Activated T-helper 17 cell treated with anti-CD3 and anti-CD28 coated beads, Interleukin-2, amount 50 U/mL, for 72 hours (primary cell): ENCODE measurements around the gene RBP2. TPM values are rescaled to one million over a fixed set of nuclear protein-coding genes. Genes with fewer than 3 reads are reported as not detected.

Experiments used
- ATAC-seq: fragments of 150-1000 bp; cut with Tn5 transposase; replicated peaks from 2 replicates; pipeline ENCODE4 v1.10.0; 2021; ENCODE audit warnings: mild to moderate bottlenecking, moderate library complexity
- H3K27ac Mint-ChIP-seq: one replicate; pipeline ENCODE4 v1.8.0; 2022; ENCODE audit warnings: mixed read lengths
- H3K27me3 Mint-ChIP-seq: one replicate; pipeline ENCODE4 v1.8.0; 2022; ENCODE audit warnings: mixed read lengths
- H3K36me3 Mint-ChIP-seq: one replicate; pipeline ENCODE4 v1.8.0; 2022; ENCODE audit warnings: low read depth, mild to moderate bottlenecking, mixed read lengths
- H3K4me1 Mint-ChIP-seq: one replicate; pipeline ENCODE4 v1.8.0; 2022; ENCODE audit warnings: mixed read lengths
- H3K4me3 Mint-ChIP-seq: one replicate; pipeline ENCODE4 v1.8.0; 2022; ENCODE audit warnings: mild to moderate bottlenecking, mixed read lengths
- H3K9me3 Mint-ChIP-seq: one replicate; pipeline ENCODE4 v1.8.0; 2022; ENCODE audit warnings: mixed read lengths
- total RNA-seq, 2 donors: library from RNA; stranded (reverse); gene quantifications; one replicate each; pipeline ENCODE4 v1.2.3, GENCODE V29; 2022

The RBP2 gene
- total RNA-seq, 2 donors from 2014 or later = not detected

DNA sequence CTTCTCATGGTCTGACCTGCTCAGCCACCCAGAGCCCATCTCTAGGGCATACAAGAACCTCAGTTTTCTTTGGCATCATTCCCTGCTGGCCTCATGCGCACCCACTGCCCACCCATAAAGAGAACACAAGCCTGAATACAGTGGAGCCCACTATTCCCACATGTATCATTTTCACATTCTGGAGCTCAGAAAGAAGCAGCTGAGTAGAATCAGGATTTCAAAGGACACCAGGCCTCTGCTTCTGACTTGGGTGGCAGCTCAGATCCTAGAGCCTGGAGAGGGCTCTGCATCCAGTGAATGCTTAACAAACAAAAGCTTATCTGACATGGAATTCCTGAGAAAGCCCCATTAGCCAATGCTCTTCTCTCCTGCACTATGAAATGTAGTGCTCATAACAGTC is 34.7 kb downstream of the RBP2 start:
- Mint-ChIP-seq H3K9me3 (no peaks in the 10 kb centered on the region), H3K4me1 (no peaks in the 10 kb centered on the region), H3K4me3 (no peak overlapping the region), H3K27me3 (no peaks in the 10 kb centered on the region), H3K36me3 (no peaks in the 10 kb centered on the region), H3K27ac (no peak overlapping the region)
- no peak for ATAC-seq

DNA sequence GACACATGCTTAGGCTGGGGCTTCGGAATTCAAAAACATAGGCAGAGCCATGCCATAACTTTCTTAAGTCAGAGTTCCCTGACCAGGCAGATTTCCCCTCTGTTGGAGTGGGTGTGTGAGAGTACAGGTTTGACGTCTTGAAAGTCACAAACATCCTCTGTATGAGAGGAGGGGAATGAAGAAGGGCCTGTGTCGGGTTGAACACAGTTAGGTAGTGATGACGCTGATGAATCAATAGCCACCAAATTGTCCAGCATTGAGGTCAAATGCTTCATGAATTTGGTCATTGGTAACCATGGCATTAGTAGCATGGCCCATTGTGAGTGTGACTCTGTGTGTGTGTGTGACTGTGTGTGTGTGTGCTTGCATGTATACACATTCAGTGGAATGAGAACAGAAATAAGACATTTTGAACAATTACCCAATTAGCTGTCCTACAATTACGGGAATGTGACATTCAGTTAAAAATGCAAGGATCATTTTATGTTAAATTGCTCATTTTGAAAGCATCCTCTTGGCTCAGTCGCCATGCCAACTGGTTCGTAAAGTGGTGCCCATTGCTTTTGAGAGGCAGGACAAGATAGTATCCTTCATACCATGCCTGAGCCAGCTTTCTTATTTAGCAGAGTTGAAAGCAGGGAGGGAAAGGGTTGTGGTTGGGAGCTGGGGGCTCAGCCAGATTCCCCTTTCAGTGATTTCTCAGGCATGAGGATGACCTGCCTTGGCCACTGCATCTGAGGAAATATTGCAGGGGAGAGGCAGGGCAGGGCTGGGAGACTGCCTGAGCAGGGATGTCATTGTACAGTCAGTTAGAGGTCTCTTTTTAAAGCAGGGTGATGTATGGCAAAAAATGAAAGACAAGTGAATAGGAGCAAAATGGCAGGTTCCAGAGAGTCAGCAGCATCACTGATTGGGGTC is 35.4 kb downstream of the RBP2 start:
- H3K27me3 Mint-ChIP-seq = no peaks in the 10 kb centered on the region
- no peaks in the 10 kb centered on the region for H3K36me3 Mint-ChIP-seq
- no peaks in the 10 kb centered on the region for H3K9me3 Mint-ChIP-seq
- peak; percentile 38 for ATAC-seq
- no peaks in the 10 kb centered on the region for H3K4me1 Mint-ChIP-seq
- no peak overlapping the region for H3K4me3 Mint-ChIP-seq
- no peak overlapping the region for H3K27ac Mint-ChIP-seq

DNA sequence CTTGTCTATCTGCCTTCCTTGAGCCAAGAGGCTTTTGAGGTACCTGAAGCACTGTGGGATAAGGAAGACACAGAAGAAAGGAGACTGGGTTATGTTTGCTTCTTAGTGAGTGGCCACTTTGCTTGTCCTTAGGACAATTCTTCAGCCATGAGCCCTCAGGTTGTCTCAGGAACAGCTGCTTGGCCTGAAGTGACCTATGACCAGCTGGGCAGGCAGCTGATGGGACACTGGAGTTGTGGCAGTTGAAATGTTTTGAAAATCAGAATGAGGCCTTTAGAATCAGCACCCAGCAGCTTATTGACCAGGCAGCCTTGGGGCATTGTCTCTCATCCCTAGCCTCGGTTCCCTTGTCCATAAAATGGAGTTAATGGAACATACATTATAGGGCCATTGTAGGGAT is 37.0 kb downstream of the RBP2 start:
- H3K36me3 Mint-ChIP-seq = no peaks in the 10 kb centered on the region
- ATAC-seq = no peak

DNA sequence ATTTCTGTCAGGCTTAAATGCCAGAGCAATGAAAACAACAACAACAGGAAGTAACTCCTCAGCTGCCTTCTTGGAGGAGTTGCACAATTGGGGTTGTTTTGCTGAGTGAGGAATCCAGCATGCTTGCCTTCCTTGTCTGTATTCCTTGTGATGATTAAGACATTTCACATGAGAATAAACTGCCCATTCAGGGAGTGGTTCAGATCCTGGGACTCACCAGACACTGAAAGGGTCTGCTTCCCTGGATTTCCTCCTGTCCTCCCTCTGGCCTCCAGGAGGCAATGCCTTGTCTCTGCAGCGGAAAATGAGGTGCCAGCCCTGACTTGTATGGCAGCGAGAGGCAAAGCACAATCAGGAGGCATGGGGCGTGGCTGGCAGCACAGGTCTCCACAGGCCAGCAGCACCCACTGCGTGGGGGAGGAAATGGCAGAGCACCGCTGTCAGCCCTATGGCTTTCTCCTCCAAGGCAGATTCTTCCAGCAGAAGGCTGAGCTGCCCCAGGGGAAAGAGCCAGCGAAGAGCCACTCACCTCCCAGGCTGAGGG is 41.5 kb downstream of the RBP2 start:
- ATAC-seq = no peak
- no peaks in the 10 kb centered on the region for H3K36me3 Mint-ChIP-seq
- H3K4me3 Mint-ChIP-seq = no peak overlapping the region
- no peaks in the 10 kb centered on the region for H3K27me3 Mint-ChIP-seq
- no peak overlapping the region for H3K27ac Mint-ChIP-seq
- H3K4me1 Mint-ChIP-seq = no peaks in the 10 kb centered on the region
- H3K9me3 Mint-ChIP-seq = no peaks in the 10 kb centered on the region

More for the DNA sequence above, 37.0 kb downstream of the RBP2 start:
- Mint-ChIP-seq H3K4me1 (no peaks in the 10 kb centered on the region), H3K27me3 (no peaks in the 10 kb centered on the region), H3K4me3 (no peak overlapping the region), H3K27ac (no peak overlapping the region), H3K9me3 (no peaks in the 10 kb centered on the region)

DNA sequence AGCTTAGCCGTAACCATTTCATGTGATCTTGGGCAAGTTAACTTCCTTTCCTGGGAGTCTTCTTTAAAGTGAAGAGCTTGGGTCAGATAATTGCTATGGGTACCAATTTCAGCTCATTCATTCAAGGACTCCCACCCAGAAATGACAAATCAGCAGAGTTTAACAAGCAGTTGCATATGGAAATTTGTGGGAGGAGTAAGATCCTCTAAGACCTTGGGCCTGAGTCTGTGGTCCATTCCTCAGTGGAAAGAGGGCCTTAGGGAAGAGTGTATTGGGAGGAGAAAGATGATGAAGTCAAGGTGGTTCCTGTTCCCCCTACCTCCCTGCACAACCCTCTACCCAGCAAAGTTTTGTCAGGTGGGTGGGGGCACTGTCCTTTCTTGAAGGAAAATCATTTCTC is 42.1 kb downstream of the RBP2 start:
- no peaks in the 10 kb centered on the region for H3K9me3 Mint-ChIP-seq
- no peaks in the 10 kb centered on the region for H3K36me3 Mint-ChIP-seq
- no peaks in the 10 kb centered on the region for H3K4me1 Mint-ChIP-seq
- ATAC-seq = no peak
- H3K27ac Mint-ChIP-seq = no peak overlapping the region
- no peaks in the 10 kb centered on the region for H3K27me3 Mint-ChIP-seq
- H3K4me3 Mint-ChIP-seq = no peak overlapping the region

DNA sequence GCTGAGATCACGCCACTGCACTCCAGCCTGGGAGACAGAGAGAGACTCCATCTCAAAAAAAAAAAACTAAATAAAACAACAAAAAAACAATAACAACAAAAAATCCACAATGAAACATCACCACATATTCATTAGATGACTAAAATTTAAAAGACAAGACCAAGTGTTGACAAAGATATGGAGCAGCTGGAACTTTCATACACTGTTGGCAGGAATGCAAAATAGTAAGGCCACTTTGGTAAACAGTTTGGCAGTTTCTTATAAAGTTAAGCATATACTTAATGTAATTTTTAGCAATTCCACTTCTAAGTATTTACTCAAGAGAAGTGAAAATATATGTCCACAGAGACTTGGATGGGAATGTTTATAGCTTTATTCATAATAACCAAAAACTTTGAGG is 43.2 kb downstream of the RBP2 start:
- Mint-ChIP-seq H3K27me3 (no peaks in the 10 kb centered on the region), H3K27ac (no peak overlapping the region), H3K36me3 (no peaks in the 10 kb centered on the region), H3K4me3 (no peak overlapping the region), H3K9me3 (no peaks in the 10 kb centered on the region), H3K4me1 (no peaks in the 10 kb centered on the region)
- no peak for ATAC-seq

DNA sequence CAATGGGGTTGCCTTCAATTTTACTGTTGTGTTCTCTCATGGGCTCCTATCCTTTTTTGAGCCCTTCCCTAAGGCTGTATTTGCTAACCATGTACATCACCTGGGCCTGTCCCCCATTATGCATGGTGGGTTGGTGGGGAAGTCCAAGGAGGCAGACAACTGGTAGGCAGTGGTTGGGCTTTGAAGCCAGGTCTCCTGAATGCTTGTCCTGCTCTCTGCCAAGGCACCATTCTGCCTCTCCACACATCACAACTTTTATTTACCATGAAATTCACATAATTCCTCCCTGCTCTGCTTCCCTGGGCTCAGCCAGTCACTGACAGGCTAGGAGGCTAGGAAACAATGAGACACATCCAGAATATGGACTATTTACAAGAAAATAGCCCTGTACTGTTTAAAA is 45.8 kb downstream of the RBP2 start:
- H3K27ac Mint-ChIP-seq = no peak overlapping the region
- H3K36me3 Mint-ChIP-seq = no peaks in the 10 kb centered on the region
- H3K9me3 Mint-ChIP-seq = no peaks in the 10 kb centered on the region
- no peaks in the 10 kb centered on the region for H3K27me3 Mint-ChIP-seq
- peaks cover 3% of the 10 kb centered on the region for H3K4me1 Mint-ChIP-seq
- no peak for ATAC-seq
- no peak overlapping the region for H3K4me3 Mint-ChIP-seq

DNA sequence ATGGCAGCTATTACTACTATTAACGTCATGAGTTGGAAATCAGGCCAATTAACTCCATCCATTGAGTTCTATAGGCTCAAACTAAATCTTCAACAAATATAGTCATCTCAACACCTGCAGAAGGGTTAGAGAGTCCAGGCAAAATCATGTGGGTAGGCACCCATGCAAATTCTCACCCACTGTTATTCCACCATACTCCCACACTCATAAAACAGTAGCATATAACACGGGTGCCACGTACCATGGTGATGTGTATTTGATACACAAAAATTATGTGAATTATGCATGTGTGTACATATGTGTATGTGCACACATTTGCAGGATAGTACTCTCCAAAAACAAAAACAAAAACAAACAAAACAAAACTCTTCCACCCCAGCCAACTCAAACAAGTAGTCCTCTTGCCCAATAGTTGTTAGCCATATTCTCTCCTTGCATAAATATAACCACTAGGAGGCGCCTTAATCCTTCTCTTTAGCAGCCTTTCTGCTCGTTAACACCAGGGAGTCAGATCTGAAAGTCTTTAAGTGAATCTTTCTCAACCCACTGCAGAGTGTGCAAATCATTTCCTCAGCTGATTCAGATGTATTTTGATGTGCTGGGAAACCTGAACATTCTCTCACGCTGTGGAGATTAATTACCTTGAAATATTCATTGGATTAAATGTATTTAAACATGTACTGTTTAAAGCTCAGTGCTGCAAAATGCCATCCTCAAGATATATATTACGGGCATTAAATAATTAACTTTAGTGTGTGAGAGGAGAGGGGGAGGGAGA is 48.8 kb downstream of the RBP2 start:
- no peak overlapping the region for H3K27ac Mint-ChIP-seq
- no peak overlapping the region for H3K4me3 Mint-ChIP-seq
- H3K36me3 Mint-ChIP-seq = no peaks in the 10 kb centered on the region

DNA sequence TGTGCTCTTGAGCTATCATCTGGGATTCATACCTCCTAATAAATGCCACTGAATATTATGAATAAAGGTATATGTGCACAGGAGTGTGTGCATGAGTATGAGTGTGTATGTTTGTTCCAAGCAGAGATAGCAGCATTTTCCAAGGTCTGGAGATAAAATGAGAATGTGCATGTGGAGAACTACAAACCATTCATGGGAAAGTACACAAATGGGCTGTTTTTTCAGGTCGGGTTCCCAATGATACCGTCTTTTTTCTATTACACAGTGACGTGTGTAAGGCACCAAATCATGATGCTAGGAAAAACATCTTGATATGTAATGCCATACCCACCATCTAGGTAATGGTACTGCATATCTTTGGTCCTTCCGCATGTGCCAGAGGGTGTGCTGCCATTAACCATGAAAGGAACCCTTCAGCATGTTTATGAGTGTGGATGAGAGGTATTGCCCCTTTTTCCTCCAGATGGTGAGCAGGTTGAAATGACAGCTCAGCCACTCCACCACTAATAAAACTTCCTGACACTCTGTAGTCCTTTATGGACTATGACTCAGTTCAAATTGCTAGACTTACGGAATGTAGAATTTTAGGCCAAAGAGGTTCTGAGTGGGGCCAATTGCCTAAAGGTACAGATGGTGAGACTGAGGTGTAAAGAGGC is 50.4 kb downstream of the RBP2 start:
- Mint-ChIP-seq H3K27ac (no peak overlapping the region), H3K4me3 (no peak overlapping the region), H3K9me3 (no peaks in the 10 kb centered on the region), H3K27me3 (no peaks in the 10 kb centered on the region), H3K36me3 (no peaks in the 10 kb centered on the region), H3K4me1 (peaks cover 3% of the 10 kb centered on the region)
- ATAC-seq = no peak

More for the DNA sequence above, 48.8 kb downstream of the RBP2 start:
- no peaks in the 10 kb centered on the region for H3K9me3 Mint-ChIP-seq
- peaks cover 3% of the 10 kb centered on the region for H3K4me1 Mint-ChIP-seq
- peak; percentile 55 for ATAC-seq
- no peaks in the 10 kb centered on the region for H3K27me3 Mint-ChIP-seq

DNA sequence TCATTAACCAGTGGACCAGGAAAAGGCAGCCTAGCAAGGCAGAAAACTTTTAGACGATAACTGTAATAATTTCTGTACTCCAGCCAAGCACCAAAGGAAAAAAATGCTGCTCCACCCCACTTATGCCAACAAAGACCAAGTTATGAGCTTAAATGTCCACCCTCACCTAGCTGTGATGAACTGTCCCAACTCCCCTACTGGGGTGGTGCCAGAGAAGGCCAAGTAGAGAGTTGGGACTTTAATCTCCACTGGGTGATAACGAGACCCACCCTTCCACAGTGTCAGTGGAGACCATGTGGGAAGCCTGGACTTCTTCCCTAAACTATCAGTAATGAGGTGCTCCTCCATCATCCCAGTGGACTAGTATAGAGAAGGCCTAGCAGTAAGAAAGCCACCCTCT is 53.1 kb downstream of the RBP2 start:
- Mint-ChIP-seq H3K4me1 (peaks cover 3% of the 10 kb centered on the region), H3K9me3 (no peaks in the 10 kb centered on the region), H3K27ac (no peak overlapping the region), H3K36me3 (no peaks in the 10 kb centered on the region), H3K4me3 (no peak overlapping the region), H3K27me3 (no peaks in the 10 kb centered on the region)
- no peak for ATAC-seq

DNA sequence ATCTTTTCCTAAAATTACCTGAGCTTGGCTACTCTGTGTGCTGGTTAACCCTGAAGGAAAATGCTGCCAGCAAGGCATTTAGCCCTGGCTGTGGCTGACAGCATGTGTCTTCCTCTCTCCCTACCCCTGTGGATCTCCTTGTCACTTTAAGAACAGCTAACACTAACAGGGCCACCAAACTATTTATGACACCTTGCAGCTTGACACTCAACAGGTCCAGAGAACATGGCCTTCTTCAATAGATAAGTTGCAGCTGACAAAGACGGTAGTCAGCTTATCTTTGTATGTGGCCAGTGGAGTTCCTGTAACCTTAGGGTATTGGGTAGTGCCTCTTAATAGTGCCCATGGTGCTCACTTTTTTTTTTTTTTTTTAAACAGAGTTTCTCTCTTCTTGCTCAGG is 54.9 kb downstream of the RBP2 start:
- Mint-ChIP-seq H3K4me1 (no peaks in the 10 kb centered on the region), H3K4me3 (no peak overlapping the region), H3K27ac (no peak overlapping the region), H3K27me3 (no peaks in the 10 kb centered on the region), H3K36me3 (no peaks in the 10 kb centered on the region), H3K9me3 (peaks cover 13% of the 10 kb centered on the region)
- no peak for ATAC-seq

DNA sequence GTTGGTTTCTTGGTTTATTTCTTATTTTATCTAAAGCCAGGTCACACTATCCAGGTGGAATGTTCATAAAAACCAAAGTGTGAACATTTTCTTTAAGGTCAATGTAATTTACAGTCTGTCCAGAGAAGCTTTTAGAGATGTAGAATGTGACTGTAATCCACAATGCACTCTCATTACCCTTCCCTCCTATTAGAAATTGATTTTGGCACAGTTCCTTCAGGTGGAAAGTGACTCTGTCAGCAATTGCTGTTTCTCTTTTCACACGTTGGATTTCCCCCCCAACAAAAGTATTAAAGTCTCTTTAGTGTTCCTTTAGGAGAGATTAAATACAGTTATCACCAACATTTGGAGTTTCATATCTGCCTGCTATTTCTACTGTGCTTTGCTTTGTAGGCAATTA is 55.3 kb downstream of the RBP2 start:
- peaks cover 13% of the 10 kb centered on the region for H3K9me3 Mint-ChIP-seq
- no peaks in the 10 kb centered on the region for H3K27me3 Mint-ChIP-seq
- H3K4me3 Mint-ChIP-seq = no peak overlapping the region
- H3K4me1 Mint-ChIP-seq = no peaks in the 10 kb centered on the region
- ATAC-seq = no peak
- no peak overlapping the region for H3K27ac Mint-ChIP-seq
- H3K36me3 Mint-ChIP-seq = no peaks in the 10 kb centered on the region

DNA sequence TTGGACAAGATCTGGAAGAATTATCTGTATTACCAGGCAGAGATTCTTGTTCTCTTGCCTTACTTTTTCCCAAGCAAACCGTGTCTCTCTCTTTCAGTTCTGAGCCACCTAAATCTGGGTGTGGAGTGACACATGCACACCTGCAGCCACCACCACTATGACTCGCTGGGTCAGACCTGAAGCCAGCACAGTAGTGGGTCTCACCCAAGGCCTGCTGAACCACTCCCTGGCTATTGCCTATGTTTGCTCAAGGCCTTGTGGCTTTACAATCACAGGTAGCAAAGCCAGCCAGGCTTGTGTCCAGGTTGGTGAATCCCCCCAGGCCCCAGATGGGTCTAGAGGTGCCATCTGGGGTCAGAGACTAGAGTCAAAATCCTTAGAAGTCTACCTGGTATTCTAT is 58.2 kb downstream of the RBP2 start:
- Mint-ChIP-seq H3K9me3 (peaks cover 29% of the 10 kb centered on the region), H3K27ac (no peak overlapping the region), H3K4me1 (no peaks in the 10 kb centered on the region), H3K4me3 (no peak overlapping the region), H3K27me3 (no peaks in the 10 kb centered on the region), H3K36me3 (no peaks in the 10 kb centered on the region)
- no peak for ATAC-seq

DNA sequence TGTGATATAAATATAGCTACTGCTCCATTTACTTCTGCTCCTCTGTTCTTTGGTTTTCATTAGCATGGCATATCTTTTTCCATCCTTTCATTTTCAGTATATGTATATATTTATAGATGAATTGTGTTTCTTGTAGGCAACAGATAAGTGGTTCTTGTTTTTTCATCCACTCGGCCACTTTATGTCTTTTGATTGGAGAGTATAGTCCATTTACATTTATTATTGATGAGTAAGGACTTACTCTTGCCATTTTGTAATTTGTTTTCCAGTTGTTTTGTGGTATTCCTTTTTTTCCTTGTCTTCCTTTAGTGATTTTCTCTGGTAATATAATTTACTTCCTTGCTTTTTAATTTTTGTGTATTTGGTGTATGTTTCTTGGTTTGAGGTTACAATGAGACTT is 60.0 kb downstream of the RBP2 start:
- no peak overlapping the region for H3K27ac Mint-ChIP-seq
- H3K4me3 Mint-ChIP-seq = no peak overlapping the region
- ATAC-seq = no peak
- H3K36me3 Mint-ChIP-seq = no peaks in the 10 kb centered on the region
- no peaks in the 10 kb centered on the region for H3K27me3 Mint-ChIP-seq
- peaks cover 42% of the 10 kb centered on the region for H3K9me3 Mint-ChIP-seq
- no peaks in the 10 kb centered on the region for H3K4me1 Mint-ChIP-seq
